AG04450 (cell line): ENCODE data around the gene PXDN. TPM values are rescaled to one million over a fixed set of nuclear protein-coding genes. Genes with fewer than 3 reads are reported as not detected.

ENCODE experiments used
- CTCF ChIA-PET: fragments of 300-600, 350-600 bp; formaldehyde crosslinking; extraction: SDS; loops from one replicate; lab custom pipeline; 2022; ENCODE audit warnings: antibody characterized with exemption, inconsistent platforms; lab: Charles Lee
- POLR2A ChIA-PET: fragments of 350-600 bp; formaldehyde crosslinking; extraction: SDS; loops from one replicate; lab custom pipeline; 2021; ENCODE audit warnings: antibody characterized with exemption, inconsistent platforms; lab: Yijun Ruan, JAX
- DNase-seq: peaks from one replicate; pipeline ENCODE4 v3.0.0-alpha.2; 2011; ENCODE audit warnings: low read depth, low spot score
- H3K27ac ChIP-seq: one replicate; pipeline ENCODE4 v1.5.1; 2012; ENCODE audit warnings: low read depth, low read length, control low read depth
- H3K27me3 ChIP-seq: one replicate; pipeline ENCODE4 v1.6.0; 2012; ENCODE audit warnings: low read length; ENCODE audit not compliant: control insufficient read depth, insufficient read depth
- H3K4me3 ChIP-seq: 2 replicates; pipeline ENCODE4 v1.5.1; 2011; ENCODE audit warnings: mild to moderate bottlenecking, low read depth, low read length, control low read depth
- H3K9me3 ChIP-seq: 2 replicates; pipeline ENCODE4 v1.5.1; 2012; ENCODE audit warnings: low read length; ENCODE audit not compliant: control insufficient read depth, insufficient read depth
- polyA plus RNA-seq: library from polyadenylated mRNA; depleted of rRNA; stranded (reverse); fragments of >200 nt; gene quantifications from 2 replicates; pipeline ENCODE4 v1.2.3, GENCODE V29; 2011
- TF ChIP-seq, protein P1 (sequence below): IDR thresholded peaks from 2 replicates; pipeline ENCODE4 v1.5.1; 2011; ENCODE audit warnings: low read depth, low read length, control low read depth, inconsistent platforms

The PXDN gene
- polyA plus RNA-seq, 1 experiment, result 271 TPM

DNA sequence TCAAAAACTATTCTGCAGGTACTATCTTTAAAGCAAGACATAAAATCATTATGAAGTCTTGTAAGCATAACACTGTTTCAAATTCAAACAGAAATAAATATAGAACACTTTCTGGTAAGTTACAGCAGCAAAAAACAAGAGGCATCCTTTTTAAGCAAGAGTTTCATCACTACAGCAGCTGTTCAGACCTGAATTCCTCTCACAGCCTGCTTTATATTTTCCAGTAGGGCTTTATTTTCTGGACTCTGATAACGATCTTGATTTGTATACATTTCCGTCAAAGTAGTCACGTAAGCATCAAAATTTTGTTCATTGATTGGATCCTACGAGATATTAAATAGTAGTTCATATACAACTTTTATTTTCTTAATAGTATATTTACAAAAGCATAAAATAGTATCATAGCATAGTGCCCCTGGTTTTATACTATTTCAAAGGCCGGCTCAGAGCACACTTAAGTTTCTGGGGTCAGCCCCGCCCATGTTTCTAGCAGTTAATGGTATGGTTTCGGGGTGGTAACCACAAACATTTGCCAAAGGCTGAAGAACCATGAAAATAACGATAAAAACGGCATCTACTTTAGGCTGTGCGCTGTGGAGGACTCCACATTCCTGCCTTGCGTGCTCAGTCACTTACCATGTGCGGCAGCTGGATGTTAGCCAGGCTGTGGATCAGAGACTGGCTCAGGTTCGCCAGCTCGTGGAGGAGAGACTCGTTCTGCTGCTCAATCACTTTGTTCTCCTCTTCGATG, 47.5 kb upstream of the PXDN start:
- no peaks in the 10 kb centered on the region; the same call in 1 of the 2 replicates for H3K9me3 ChIP-seq
- peak; percentile 71 for DNase-seq
- TF ChIP-seq, protein P1, sequence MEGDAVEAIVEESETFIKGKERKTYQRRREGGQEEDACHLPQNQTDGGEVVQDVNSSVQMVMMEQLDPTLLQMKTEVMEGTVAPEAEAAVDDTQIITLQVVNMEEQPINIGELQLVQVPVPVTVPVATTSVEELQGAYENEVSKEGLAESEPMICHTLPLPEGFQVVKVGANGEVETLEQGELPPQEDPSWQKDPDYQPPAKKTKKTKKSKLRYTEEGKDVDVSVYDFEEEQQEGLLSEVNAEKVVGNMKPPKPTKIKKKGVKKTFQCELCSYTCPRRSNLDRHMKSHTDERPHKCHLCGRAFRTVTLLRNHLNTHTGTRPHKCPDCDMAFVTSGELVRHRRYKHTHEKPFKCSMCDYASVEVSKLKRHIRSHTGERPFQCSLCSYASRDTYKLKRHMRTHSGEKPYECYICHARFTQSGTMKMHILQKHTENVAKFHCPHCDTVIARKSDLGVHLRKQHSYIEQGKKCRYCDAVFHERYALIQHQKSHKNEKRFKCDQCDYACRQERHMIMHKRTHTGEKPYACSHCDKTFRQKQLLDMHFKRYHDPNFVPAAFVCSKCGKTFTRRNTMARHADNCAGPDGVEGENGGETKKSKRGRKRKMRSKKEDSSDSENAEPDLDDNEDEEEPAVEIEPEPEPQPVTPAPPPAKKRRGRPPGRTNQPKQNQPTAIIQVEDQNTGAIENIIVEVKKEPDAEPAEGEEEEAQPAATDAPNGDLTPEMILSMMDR, result 0 out of 2 replicates have a peak, but pooled peaks have one; percentile 9
- peak overlapping the region; percentile 82 for H3K27ac ChIP-seq
- ChIA-PET POLR2A (interaction anchor here (0.6 to 1.5 kb wide), 4 partner anchors 24 to 1758 kb away, joined by 3 to 7 read pairs (median 4); no protein-coding TSS in a partner anchor), CTCF (interaction anchor here (0.6 to 3.4 kb wide), 7 partner anchors 12 to 241 kb away, joined by 3 to 18 read pairs (median 4); no protein-coding TSS in a partner anchor)
- H3K27me3 ChIP-seq, result no peaks in the 10 kb centered on the region
- no peak overlapping the region for H3K4me3 ChIP-seq

DNA sequence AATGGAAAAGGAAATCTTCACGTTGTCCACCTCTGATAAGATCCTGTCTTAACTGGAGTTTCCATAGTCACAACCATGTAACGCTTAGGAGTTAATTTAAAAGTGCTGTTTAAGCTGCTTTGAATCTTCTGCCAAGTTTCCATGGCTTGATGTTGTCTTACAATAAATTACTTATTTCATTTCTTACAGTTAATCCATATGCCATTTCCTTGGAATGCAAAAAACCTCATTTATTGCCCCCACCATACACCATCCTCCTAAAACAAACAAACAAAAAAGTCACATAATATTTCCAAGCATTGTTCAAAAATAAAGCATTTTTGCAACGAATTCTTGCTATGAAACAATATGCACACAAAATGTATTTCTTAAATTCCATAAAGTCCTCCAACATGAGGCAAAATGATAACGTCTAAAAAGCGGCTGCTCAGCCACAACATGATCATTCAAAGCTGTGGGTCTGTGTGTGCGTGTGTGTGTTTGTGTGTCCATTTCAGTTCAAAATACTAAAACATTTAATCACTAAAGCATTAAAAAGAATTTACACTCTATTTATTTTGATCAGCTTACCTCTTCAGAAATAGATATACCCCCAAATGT, 46.8 kb upstream of the PXDN start:
- TF ChIP-seq, protein P1, result no peak
- no peak for DNase-seq
- CTCF ChIA-PET, result interaction anchor here (0.6 to 3.4 kb wide), 7 partner anchors 8 to 241 kb away, joined by 3 to 18 read pairs (median 7); no protein-coding TSS in a partner anchor
- Histone ChIP-seq H3K9me3 (no peaks in the 10 kb centered on the region; the same call in 1 of the 2 replicates), H3K27me3 (no peaks in the 10 kb centered on the region), H3K4me3 (no peak overlapping the region), H3K27ac (no peak overlapping the region)
- POLR2A ChIA-PET, result interaction anchor here (0.6 to 1.2 kb wide), 2 partner anchors 40 to 242 kb away, joined by 4 to 6 read pairs; no protein-coding TSS in a partner anchor

DNA sequence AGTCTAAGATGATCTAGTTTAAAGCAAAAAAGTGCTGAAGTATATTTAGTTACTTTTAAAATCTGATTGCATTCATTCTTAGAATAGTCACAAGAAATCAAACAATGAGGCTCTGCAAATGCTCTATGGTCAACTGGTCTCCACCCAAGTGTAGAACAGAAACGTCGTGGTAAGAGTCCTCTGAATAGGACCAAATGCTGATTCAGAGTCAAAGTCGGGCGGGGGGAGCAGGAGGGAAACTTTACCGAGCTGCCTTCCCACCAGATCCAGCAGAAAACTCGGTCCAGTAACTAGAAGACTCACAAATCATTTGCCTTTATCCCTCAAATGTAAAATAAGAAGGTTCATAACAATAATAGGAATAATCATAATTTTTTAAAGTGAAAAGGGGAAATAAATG, 46.2 kb upstream of the PXDN start:
- H3K27me3 ChIP-seq, result no peaks in the 10 kb centered on the region
- H3K27ac ChIP-seq, result no peak overlapping the region
- H3K4me3 ChIP-seq, result no peak overlapping the region
- TF ChIP-seq, protein P1, result no peak
- DNase-seq, result no peak
- ChIA-PET CTCF (interaction anchor here (0.8 to 3.4 kb wide), 5 partner anchors 8 to 240 kb away, joined by 3 to 18 read pairs (median 13); no protein-coding TSS in a partner anchor), POLR2A (interaction anchor here (0.6 kb wide), 1 partner anchor 242 kb away, joined by 6 read pairs; no protein-coding TSS in a partner anchor)
- H3K9me3 ChIP-seq, result no peaks in the 10 kb centered on the region; the same call in 1 of the 2 replicates

DNA sequence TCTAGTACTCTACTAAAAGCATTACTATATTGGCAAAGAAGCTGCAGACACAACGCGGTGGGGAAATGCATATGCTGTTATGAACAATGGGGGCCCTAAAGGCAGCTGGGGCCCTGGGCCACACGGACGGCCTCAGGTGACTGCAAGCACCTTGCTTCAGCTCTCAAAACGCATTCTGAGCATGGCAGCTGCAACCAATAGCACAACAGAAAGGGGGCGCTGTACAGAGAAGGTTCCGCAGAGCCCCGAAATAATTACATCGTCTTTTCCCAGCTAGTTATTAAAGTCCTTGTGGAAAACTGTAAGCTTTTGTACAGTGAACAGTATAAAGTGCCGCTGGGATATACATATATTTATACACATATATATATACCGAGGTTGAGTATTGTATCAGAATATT, 45.3 kb upstream of the PXDN start:
- TF ChIP-seq, protein P1, result peak; percentile 10; the same call in 1 of the 2 replicates
- Histone ChIP-seq H3K27me3 (peaks cover 2% of the 10 kb centered on the region), H3K27ac (no peak overlapping the region), H3K9me3 (no peaks in the 10 kb centered on the region; the same call in 1 of the 2 replicates), H3K4me3 (no peak overlapping the region)
- ChIA-PET CTCF (interaction anchor here (0.9 to 1.0 kb wide), 2 partner anchors 15 to 239 kb away, joined by 3 read pairs; no protein-coding TSS in a partner anchor), POLR2A (no interaction called here)
- DNase-seq, result no peak
